ENCODE data around the gene MAP2. TPM values are rescaled to one million over a fixed set of nuclear protein-coding genes. Genes with fewer than 3 reads are reported as not detected.

Gene MAP2
- total and polyA plus RNA-seq, 12 donors: 3.5 to 15.5 (median 5.5) TPM

DNA sequence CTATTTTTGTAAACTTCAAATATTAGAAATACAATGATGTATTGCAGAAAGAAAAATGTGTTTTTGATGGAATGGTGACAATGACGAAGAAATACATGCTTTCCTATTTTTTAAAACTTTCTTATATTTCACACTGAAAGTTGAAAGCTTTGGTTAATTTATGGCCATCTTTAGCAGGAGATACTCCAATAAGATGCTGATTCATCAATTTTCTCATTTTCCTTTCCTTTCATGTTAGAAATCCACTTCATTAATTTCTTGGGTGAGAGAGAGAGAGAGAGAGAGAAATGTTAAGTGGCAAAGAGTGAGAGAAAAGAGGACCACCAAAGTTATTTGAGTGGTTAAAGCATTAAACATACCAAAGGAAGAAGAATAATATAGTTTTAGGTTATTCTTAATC is 28.6 kb upstream of the MAP2 start:
- no peak for ATAC-seq
- WGBS, 2 donors: 86% methylated on average over 1 of the region's 1 CpG
- H3K36me3 ChIP-seq: no peaks in the 10 kb centered on the region
- intact Hi-C loops (cut with DNase I): loop anchor here in 1 of 10 donors (5.0 kb wide), 1 partner anchor 1293 kb away; no protein-coding TSS in a partner anchor
- DNase-seq: no peak
- no peaks in the 10 kb centered on the region for H3K4me1 ChIP-seq
- no peak overlapping the region for H3K4me3 ChIP-seq
- TF ChIP-seq, protein P1, sequence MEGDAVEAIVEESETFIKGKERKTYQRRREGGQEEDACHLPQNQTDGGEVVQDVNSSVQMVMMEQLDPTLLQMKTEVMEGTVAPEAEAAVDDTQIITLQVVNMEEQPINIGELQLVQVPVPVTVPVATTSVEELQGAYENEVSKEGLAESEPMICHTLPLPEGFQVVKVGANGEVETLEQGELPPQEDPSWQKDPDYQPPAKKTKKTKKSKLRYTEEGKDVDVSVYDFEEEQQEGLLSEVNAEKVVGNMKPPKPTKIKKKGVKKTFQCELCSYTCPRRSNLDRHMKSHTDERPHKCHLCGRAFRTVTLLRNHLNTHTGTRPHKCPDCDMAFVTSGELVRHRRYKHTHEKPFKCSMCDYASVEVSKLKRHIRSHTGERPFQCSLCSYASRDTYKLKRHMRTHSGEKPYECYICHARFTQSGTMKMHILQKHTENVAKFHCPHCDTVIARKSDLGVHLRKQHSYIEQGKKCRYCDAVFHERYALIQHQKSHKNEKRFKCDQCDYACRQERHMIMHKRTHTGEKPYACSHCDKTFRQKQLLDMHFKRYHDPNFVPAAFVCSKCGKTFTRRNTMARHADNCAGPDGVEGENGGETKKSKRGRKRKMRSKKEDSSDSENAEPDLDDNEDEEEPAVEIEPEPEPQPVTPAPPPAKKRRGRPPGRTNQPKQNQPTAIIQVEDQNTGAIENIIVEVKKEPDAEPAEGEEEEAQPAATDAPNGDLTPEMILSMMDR (IDR thresholded peaks at IDR 0.05): no peak
- no peaks in the 10 kb centered on the region for H3K27me3 ChIP-seq
- no peaks in the 10 kb centered on the region for H3K9me3 ChIP-seq
- H3K27ac ChIP-seq: no peak overlapping the region

DNA sequence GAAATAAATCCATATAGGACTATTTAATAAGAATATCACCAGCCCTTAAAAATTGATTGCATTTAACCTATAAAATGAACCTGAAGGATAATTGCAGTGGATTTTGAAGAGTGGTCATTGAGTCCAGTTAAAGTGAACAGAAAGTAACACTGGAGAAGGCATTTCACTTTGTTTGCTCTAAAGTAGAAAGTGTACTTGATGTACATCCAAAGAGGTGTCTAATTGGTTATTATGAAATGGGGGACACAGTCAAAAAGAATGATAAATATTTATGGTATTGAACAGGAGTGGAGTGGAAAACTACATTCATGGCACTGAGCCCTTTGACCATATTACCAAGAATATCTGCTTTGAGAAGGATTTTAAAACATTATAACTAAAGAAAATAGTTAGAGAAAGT is 28.2 kb upstream of the MAP2 start:
- Histone ChIP-seq H3K27ac (no peak overlapping the region), H3K4me3 (no peak overlapping the region), H3K4me1 (no peaks in the 10 kb centered on the region), H3K9me3 (no peaks in the 10 kb centered on the region), H3K36me3 (no peaks in the 10 kb centered on the region), H3K27me3 (no peaks in the 10 kb centered on the region)
- TF ChIP-seq, protein P1 (IDR thresholded peaks at IDR 0.05): no peak
- DNase-seq: no peak
- ATAC-seq: no peak
- intact Hi-C loops (cut with DNase I): loop anchor here in 1 of 10 donors (5.0 kb wide), 1 partner anchor 1293 kb away; no protein-coding TSS in a partner anchor

DNA sequence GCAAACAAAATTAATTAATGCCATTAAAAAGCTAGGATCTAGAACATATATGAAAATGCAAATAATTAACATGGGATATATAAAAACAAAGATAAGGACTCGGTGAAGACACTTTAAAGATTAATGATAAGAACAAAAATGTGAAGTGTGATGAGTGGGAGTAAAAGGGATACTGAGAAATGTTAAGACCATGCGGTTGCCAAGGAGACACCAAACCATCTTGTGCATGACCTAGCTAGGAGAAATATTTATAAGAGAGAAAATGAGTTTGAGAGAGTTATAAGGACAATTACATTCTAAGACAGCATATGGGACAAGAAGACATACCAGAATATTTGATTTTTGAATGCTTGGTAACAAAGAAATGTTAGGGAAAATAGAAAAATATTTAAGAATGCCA is 25.4 kb upstream of the MAP2 start:
- ATAC-seq: no peak
- WGBS, 2 donors: 55 to 58% methylated on average over 2 of the region's 2 CpGs
- TF ChIP-seq, protein P1 (IDR thresholded peaks at IDR 0.05): no peak

DNA sequence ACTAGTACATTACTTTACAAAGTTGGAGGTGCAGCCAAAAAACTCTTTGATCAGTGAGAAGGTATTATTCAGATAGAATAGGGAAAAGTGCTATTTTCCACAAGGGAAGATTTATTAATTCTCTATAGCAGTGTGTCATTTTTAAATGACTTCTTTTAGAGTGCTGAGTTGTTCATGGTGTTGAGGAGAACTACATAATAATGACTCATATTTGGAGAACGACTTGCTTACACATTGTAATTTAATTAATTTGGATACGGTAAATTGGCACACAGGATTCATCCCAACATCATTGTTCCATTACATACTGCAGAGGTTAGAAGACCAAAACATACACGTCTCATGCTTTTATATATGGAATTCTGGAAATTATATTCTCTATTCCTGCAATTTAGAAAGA is 22.1 kb upstream of the MAP2 start:
- Histone ChIP-seq H3K27ac (no peak overlapping the region), H3K4me3 (no peak overlapping the region), H3K4me1 (no peaks in the 10 kb centered on the region), H3K27me3 (peaks cover 0 to 3% (median 0%) of the 10 kb centered on the region in 7 donors), H3K9me3 (no peaks in the 10 kb centered on the region), H3K36me3 (no peaks in the 10 kb centered on the region)
- WGBS, 2 donors: 63 to 72% methylated on average over 3 of the region's 3 CpGs
- DNase-seq (no peak), ATAC-seq (no peak)
- TF ChIP-seq, protein P1 (IDR thresholded peaks at IDR 0.05): no peak
- intact Hi-C loops (cut with DNase I): no loop called here

More for the DNA sequence above, 25.4 kb upstream of the MAP2 start:
- Histone ChIP-seq H3K4me1 (no peaks in the 10 kb centered on the region), H3K4me3 (no peak overlapping the region), H3K36me3 (no peaks in the 10 kb centered on the region), H3K27ac (no peak overlapping the region), H3K27me3 (no peaks in the 10 kb centered on the region), H3K9me3 (no peaks in the 10 kb centered on the region)
- no peak for DNase-seq
- intact Hi-C loops (cut with DNase I): loop anchor here in 1 of 10 donors (5.0 kb wide), 1 partner anchor 1296 kb away; no protein-coding TSS in a partner anchor
